ENCODE measurements around the gene CREBRF. TPM values are rescaled to one million over a fixed set of nuclear protein-coding genes. Genes with fewer than 3 reads are reported as not detected.

CREBRF gene
- total and polyA plus RNA-seq, 9 of the 15 experiments (the other 6 are each of a cell fraction or from before 2014, with no cell fraction given) = 1.1 to 4.9 (median 2.9) TPM

GRCh38 chr5:173010547-173011464 is 45.3 kb upstream of the CREBRF start (continued):
- TF ChIP-seq REST (IDR thresholded peaks at IDR 0.05; ENCODE audit: borderline replicate concordance) (peak; percentile 19; the same call in 1 of the 2 replicates), REST (CRISPR knock-in tag; IDR thresholded peaks at IDR 0.05; ENCODE audit: low read depth) (no peak), ZNF133 (CRISPR knock-in tag; IDR thresholded peaks at IDR 0.05) (no peak), ZNF717 (CRISPR knock-in tag; IDR thresholded peaks at IDR 0.05) (no peak), XRCC3 (IDR thresholded peaks at IDR 0.05) (no peak), ZBTB33 (CRISPR knock-in tag; IDR thresholded peaks at IDR 0.05) (0 out of 2 replicates have a peak, but pooled peaks have one; percentile 47), NR3C1 (CRISPR knock-in tag; IDR thresholded peaks at IDR 0.05) (no peak), CTCF (IDR thresholded peaks at IDR 0.05 in 2 of 3, conservative IDR thresholded peaks at IDR 0.05 in 1 of 3; ENCODE audit: insufficient read depth in 2 of 3, low read depth in 1 of 3, low read length in 3 of 3) (peak; percentile 46 to 62 (median 56)), ASH1L (IDR thresholded peaks at IDR 0.05; ENCODE audit: borderline replicate concordance, low read depth, partially characterized antibody) (no peak), ZNF655 (CRISPR knock-in tag; IDR thresholded peaks at IDR 0.05) (no peak), SMC3 (conservative IDR thresholded peaks at IDR 0.05; ENCODE audit: insufficient read depth, low read depth, low read length) (0 out of 2 replicates have a peak, but pooled peaks have one; percentile 14), SMAD4 (CRISPR knock-in tag; conservative IDR thresholded peaks at IDR 0.05) (no peak), PYGO2 (tag; IDR thresholded peaks at IDR 0.05) (no peak)
